Measurements from ENCODE around the gene DHDH. TPM values are rescaled to one million over a fixed set of nuclear protein-coding genes. Genes with fewer than 3 reads are reported as not detected.
A peak's percentile ranks its signal among the peaks of the same experiment; 100 is the strongest.

Gene DHDH
- total RNA-seq, 2 donors from 2014 or later: not detected

GRCh38 chr19:48975947-48976847 is 42.7 kb downstream of the DHDH start:
- intact Hi-C loops (cut with DNase I): no loop called here
- DNase-seq (ENCODE audit: low spot score): no peak

- DNase-seq (ENCODE audit: low spot score): no peak
- intact Hi-C loops (cut with DNase I): no loop called here
Observed at GRCh38 chr19:48977061-48977460, 43.6 kb downstream of the DHDH start.

GRCh38 chr19:48982280-48982679 is 48.8 kb downstream of the DHDH start:
- no peak for DNase-seq (ENCODE audit: low spot score)
- intact Hi-C loops (cut with DNase I): no loop called here

- intact Hi-C loops (cut with DNase I): loop anchor here in 1 of 2 donors (5.0 kb wide), 1 partner anchor 343 kb away; no protein-coding TSS in a partner anchor
- no peak for DNase-seq (ENCODE audit: low spot score)
Observed at GRCh38 chr19:48985711-48986110, 52.2 kb downstream of the DHDH start.

- intact Hi-C loops (cut with DNase I): loop anchor here in 1 of 2 donors (5.0 kb wide), 1 partner anchor 344 kb away; no protein-coding TSS in a partner anchor
- no peak for DNase-seq (ENCODE audit: low spot score)
Observed at GRCh38 chr19:48986211-48986610, 52.7 kb downstream of the DHDH start.

GRCh38 chr19:48987323-48987722 is 53.8 kb downstream of the DHDH start:
- DNase-seq (ENCODE audit: low spot score): no peak
- intact Hi-C loops (cut with DNase I): loop anchor here in 1 of 2 donors (5.0 kb wide), 1 partner anchor 345 kb away; no protein-coding TSS in a partner anchor

GRCh38 chr19:48988286-48988685 is 54.8 kb downstream of the DHDH start:
- intact Hi-C loops (cut with DNase I): loop anchor here in 1 of 2 donors (5.0 kb wide), 1 partner anchor 346 kb away; no protein-coding TSS in a partner anchor
- no peak for DNase-seq (ENCODE audit: low spot score)

- no peak for DNase-seq (ENCODE audit: low spot score)
- intact Hi-C loops (cut with DNase I): loop anchor here in 1 of 2 donors (5.0 kb wide), 1 partner anchor 347 kb away; no protein-coding TSS in a partner anchor
Observed at GRCh38 chr19:48988860-48989259, 55.4 kb downstream of the DHDH start.

GRCh38 chr19:48989701-48990291 is 56.3 kb downstream of the DHDH start:
- intact Hi-C loops (cut with DNase I): loop anchor here in 1 of 2 donors (5.0 kb wide), 1 partner anchor 347 kb away; no protein-coding TSS in a partner anchor
- DNase-seq (ENCODE audit: low spot score): no peak

GRCh38 chr19:48990400-48990799 is 56.9 kb downstream of the DHDH start:
- intact Hi-C loops (cut with DNase I): no loop called here
- DNase-seq (ENCODE audit: low spot score): no peak

- intact Hi-C loops (cut with DNase I): no loop called here
- DNase-seq (ENCODE audit: low spot score): no peak
Observed at GRCh38 chr19:48991011-48991609, 57.6 kb downstream of the DHDH start.

GRCh38 chr19:48991873-48992580 is 58.5 kb downstream of the DHDH start:
- DNase-seq (ENCODE audit: low spot score): no peak
- intact Hi-C loops (cut with DNase I): no loop called here

GRCh38 chr19:48992581-48993174 is 59.2 kb downstream of the DHDH start:
- intact Hi-C loops (cut with DNase I): no loop called here
- DNase-seq (ENCODE audit: low spot score): no peak

GRCh38 chr19:48993175-48994034 is 59.9 kb downstream of the DHDH start, which contains the start of the genes GYS1 and RUVBL2:
GYS1 (minus strand) TSS chr19:48993309; CDS start chr19:48993112, 197 bp downstream.
RUVBL2 (plus strand) TSS chr19:48993887; CDS start chr19:48993912, 25 bp downstream.
- intact Hi-C loops (cut with DNase I): no loop called here

GRCh38 chr19:48994035-48994386 is 60.5 kb downstream of the DHDH start:
- intact Hi-C loops (cut with DNase I): no loop called here
- no peak for DNase-seq (ENCODE audit: low spot score)

More at GRCh38 chr19:48993175-48994034, 59.9 kb downstream of the DHDH start, which contains the start of the genes GYS1 and RUVBL2:
- DNase-seq (ENCODE audit: low spot score): peak; percentile 100

All from posterior vena cava (tissue), 2 donors.